Stimulated activated CD8-positive, alpha-beta memory T cell treated with anti-CD3 and anti-CD28 coated beads, Interleukin-4, amount 100 ng/mL, for 4 hours (primary cell): ENCODE measurements around the gene AMPD1.

ENCODE experiments used
- DNase-seq, 2 donors: peaks; one replicate each; pipeline ENCODE4 v3.0.0-alpha.2; 2020; ENCODE audit warnings: low read depth in 2 of 2, low spot score in 1 of 2

The AMPD1 gene

DNA sequence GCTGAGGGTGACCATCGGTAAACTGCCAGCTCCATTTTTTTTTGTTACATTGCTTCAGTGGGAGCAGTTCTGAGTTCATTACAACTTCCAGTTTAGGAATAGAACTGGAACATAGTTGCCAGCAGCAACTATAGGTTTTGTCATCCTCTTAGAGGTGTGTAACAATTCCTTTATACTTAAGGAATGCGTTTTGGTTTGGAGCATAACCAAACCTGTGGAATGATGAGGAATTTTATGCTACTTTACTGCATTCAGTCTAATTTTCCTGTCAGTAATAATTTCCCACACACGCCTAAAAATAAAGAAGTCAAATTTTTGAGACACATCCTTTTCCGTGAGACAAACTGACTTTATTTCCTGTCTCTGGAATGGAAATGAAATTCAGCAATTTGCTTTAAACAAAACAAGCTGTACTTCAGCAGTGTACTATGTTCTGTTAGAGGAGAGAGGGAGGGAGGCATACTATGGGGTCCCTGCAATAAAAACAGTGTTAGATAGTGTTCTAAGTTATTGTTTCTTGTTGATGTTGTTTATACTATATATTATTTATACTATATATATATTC is 4.8 kb upstream of the AMPD1 start:
- no peak for DNase-seq

DNA sequence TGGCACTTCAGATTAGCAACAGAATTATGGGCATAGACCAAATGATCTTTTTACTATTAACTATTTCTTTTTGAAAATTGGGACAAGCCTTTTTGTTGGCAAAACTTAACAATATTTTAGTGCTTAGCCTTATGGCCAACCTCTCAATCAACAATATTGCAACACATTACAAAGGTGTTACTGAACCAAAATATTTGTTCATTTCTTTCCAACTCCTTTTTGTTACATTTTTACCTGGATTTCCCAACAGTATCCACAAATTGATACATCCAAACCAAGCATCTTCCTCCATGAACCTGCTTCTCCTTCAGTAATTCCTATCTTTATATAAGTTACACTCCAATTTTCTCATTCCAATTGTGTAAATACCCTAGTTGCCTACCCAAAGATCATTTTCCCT is 1.5 kb upstream of the AMPD1 start:
- DNase-seq: no peak

DNA sequence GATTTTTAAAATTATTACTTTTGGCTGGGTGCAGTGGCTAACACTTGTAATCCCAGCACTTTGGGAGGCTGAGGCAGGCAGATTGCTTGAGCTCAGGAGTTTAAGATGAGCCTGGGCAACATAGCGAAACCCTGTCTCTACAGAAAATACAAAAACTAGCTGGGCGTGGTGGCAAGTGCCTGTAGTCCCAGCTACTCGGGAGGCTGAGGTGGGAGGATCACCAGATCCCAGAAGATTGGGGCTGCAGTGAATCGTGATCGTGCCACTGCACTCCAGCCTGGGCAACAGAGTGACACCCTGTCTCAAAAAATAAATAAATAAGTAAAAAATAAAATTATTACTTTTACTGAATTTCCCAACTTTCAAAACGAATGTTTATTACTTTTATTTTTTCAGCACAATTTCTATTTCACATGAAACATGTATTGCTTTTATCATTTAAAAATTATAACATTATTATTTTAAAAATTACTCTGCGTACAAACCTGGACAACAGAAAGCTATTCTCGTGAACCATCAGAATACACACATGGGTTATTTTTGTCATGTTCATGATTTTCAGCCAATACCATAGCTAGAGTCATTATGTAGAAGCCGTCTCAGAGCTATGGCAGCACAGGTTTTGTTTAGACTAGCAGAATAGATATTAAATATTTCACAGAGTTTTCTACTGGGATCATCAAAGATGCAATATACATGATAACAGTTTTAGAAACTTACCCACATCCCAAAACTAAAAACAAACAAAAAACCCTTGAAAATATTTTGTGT is 621 bp downstream of the AMPD1 start:
- no peak for DNase-seq

DNA sequence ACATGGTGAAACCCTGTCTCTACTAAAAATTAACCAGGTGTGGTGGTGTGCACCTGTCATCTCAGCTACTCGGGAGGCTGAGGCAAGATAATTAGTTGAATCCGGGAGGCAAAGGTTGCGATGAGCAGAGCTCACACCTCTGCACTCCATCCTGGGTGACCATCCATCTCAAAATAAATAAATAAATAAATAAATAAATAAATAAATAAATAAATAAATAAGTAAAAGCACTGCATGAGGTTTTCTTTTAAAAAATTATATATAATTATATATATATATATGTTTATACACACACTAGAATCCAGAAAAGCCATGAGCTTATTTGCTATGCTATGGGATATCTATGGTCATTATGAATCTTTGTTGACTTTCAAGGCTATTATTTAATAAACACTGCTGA is 2.4 kb downstream of the AMPD1 start:
- no peak for DNase-seq

DNA sequence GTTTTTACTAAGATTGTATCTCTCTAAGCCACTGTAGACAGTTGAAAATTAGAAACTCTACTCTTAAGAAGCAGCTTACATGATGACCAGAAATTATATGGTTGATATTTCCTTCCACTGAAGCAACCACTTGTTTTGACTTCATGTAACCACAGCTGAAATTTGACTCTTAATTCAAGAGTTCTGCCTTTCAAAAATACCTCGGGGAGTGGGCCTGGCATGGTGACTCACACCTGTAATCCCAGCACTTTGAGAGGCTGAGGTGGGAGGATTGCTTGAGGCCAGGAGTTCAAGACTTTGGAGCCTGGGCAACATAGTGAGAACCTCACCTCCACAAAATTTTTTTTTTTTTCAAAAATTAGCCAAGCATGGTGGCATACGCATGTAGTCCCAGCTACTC is 4.3 kb downstream of the AMPD1 start:
- DNase-seq: no peak

DNA sequence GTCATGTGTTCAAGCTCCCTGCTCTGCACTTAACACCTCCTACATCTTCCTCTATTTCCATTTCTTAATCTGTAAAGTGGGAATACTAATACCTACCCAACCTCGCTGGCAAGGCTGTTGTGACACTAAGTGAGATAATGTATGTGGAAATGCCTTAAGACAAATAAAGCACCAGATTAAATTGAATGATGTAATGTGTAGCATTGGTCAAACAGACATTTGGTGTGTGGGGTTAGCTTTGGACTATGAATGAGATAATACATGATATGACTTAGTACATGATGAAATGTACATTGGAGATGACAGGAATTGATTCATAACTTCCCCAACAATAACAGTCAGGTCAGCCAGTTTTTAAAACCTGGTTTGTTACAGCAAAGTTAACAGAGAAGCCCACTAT is 5.2 kb downstream of the AMPD1 start:
- DNase-seq: no peak

DNA sequence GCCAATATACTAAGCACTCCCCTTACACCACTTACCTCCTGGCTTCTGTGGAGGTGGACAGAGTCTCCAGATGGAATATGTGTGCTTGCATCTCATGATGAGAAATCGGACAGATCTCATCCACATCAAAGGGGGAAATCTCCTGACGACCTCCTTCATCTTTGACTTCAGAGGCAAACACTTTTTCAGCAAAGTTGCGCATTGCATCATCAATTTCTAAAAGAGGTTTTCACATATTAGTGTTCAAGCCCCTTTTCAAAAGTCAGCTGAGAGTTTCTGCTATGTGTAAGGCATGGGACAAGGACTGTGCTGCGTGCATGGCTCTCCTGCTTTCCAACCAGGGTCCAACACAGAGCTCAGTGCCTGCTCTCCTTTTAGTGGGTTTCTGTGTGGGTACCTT is 6.8 kb downstream of the AMPD1 start:
- DNase-seq: no peak

DNA sequence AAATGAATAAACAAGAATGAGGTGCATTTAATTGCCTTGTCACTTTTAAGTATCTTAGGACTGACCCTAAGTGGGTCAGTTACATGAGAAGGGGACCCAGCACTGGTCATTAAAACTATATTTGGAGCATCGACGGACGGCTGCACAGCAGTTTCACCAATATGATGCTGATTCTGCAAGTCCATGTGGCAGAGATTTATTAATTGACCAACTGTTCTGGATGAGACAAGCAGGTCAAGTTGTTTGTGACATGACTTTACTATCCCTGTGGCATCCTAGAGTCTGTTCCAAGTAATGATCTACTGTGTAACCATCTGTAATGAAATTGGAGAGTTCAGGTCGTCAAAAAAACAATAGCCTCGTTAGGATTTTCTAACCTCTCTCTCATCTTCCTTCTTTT is 9.5 kb downstream of the AMPD1 start:
- no peak for DNase-seq

DNA sequence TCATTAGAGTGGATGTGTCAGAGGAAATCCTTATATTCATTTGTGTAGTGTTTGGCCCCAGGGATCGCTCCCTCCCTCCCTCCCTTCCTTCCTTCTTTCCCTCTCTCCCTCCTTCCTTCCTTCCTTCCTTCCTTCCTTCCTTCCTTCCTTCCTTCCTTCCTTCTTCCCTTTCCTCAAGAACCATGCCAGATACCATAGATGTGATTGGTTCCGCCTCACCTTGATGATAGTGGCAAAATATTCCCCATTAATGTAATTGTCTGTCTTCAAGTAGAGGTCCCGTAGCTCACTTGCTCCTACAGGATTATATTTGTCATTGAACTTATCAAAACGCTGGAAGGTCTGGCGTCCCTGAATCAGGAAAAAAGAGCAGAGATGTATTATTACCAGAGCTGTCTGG is 17.7 kb downstream of the AMPD1 start:
- DNase-seq: no peak

DNA sequence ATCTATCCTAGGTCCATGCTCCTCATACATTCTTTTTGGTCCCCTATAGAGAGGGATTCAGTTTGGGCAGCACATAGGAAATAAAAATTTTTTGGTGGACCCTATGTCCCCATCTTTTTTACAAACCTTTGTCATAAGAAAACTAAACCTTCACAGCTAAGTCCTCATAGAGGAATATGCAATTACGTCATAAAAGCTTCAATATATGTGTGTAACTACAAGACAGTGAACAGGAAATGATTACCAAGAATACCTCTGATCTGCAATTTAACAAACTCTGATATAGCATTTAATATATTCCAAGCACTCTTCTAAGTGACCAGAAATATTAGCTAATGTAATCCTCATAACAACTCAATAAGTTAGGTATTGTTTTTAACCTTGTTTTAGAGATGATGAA is 19.2 kb downstream of the AMPD1 start:
- no peak for DNase-seq

DNA sequence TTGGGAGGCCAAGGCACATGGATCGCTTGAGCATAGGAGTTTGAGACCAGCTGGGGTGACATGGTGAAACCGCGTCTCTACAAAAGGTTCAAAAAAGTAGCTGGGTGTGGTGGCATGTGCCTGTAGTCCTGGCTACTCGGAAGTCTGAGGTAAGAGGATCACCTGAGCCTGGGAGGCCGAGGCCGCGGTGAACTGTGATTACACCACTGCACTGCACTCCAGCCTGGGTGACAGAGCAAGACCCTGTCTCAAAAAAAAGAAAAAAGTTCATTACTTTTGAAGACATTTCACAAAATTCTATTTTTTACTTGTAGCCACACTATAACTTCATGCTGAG is 23.4 kb downstream of the AMPD1 start:
- DNase-seq: no peak

DNA sequence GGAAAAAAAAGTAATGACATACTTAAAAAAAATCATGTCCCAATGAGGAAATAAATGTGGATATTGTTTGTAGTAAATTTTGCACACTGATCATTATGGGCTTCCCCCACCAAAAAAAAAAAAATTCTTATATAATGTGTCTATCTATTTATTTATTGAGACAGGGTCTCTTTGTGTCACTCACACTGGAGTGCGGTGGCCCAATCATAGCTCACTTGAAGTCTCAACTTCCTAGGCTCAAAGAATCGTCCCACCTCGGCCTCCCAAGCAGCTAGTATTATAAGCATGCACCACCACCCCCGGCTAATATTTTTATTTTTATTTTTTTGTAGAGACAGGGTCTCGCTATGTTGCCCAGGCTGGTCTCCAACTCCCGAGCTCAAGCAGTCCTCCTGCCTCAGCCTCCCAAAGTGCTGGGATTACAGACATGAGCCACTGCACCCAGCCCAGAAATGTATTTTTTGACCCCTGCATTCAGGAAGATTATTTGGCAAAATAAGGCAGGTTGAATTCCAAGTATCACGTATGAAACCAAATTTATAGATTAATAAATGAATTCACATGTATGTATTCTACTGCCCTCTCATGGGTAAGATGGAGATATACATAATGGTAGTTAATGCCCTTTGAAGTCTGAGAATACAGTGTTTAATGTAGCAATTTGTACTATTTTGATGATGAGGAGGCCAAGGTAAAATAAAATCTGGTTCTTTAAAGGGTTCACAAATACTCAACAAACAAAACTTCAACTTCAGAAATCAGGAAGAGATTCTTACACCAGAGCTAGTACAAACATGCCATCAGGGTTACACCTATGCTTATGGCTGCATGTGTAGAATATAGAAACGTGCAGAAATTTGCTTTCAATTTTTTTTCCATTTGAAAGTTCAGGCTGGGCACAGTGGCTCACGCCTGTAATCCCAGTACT is 24.1 kb downstream of the AMPD1 start:
- no peak for DNase-seq

DNA sequence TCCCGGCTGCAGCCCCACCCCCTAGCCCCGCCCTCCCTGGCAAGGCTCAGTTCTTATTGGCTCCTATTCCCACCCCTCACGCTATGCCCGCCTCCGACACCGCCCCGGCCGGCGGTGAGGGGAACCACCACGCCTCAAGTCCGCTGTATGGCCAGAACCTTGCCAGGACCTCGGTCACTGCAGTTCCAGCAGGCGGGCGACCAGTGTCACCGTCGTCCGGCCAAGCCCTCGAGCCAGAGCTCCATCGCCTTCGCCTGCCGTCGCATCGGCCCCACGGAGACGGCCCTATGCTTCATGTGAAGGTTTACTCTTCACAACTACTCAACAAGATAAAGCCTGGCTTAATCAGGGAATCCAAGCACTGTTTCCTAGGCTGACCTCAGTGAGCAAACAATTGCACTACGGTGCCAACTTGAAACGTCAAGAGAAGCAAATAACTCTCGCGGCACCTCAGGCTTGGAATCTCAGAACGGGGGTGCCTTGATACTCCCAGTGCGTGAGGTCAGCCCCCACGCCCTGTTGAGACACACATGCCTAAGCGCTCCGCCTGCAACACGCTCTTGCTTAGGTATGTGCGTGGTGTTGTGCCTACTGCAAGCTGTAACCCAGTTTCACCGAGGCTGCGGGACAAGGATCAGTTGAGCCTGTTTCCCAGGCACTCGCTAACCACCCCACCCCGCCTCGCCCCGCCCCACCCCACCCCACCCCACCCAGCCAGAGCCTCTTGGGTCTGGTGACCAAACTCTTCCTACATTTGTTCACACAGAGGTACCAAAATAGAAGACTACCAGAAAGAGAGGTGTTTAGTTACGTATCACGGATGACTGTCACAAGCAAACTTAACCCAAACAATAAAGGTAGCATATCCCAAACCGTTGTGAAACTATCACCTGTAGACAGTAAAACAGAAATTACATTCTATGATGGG is 25.0 kb downstream of the AMPD1 start:
- DNase-seq: peak; percentile 66 to 75

DNA sequence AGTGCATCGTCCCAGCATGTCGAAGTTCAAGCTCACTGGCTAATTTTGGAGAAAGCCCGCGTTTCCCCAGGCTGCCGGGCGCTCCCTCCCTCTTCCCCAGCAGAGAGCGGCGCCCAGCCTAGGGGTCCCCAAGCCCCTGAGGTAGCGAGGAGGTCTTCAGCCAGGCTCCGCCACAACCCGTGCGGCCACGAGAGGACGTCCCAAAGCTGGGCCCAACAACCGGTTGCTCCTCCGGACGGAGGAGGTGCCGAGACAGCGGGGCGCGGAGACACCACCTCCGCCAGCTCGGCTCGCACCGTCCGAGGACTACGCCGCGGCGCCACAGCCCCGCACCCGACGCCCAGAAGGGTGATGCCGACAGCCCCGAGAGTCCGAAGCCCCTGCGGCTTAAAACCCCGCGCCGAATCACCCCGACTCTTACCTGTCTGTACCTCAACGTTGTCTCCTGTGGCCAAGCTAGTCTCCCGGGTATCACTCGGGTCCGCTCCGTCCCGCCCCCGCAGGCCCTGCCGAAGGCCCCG is 25.7 kb downstream of the AMPD1 start, which contains the start of gene DENND2C:
DENND2C (minus strand) TSS at position 488 of the 521 bp plus-strand sequence. CDS start 44,065 bp downstream, outside the sequence.
- no peak for DNase-seq

DNA sequence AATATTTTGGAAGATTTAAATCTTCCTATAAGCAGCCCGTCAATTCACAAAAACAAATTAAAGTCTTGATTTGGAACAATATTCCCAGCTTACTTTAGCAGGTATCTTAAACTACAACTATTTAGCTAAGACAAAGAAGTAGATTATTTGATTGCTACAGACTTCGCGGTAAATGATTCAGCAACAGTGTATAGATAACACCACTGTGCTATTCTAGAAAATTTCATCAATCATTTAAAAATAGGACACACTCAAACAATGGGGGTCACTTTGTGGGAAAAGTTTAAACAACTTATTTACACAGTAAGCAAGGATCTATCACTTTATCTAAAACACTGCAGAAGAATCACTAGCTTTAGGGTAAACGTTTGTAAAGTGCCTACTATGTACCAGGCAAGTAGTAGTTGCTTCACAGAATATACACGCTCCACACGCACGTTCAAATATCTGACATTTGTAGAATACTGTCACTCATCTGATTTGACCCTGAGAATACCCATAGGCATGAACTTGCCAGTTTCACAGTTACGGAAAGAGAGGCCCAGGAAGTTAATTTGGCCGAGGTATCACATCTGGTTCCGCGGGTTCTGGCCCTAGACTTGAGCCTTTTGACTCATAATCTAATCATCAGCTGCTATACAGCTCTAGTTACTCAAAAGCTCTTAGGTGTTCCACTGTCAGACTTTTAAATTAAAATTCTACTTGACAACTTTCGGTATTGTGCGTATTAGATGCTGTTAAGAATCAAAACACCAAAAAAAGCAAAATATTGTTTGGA is 26.4 kb downstream of the AMPD1 start:
- DNase-seq: no peak

DNA sequence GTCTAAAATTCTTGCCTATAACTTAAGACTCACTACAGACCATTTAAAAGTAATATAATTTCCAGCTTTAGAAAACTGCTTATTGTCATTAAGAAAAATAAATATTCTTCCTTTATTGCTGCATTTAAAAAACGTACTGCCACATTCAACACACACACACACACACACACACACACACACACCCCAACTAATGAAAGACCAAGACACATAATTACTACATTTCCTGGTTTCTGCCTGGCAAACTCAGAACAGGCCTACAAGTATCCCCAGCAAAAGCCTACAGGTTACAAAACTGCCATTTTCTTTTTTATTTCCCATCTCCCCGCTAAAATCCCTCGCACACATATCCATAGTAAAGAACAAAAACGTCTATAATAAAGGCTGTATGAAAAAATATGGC is 27.0 kb downstream of the AMPD1 start:
- DNase-seq: no peak

DNA sequence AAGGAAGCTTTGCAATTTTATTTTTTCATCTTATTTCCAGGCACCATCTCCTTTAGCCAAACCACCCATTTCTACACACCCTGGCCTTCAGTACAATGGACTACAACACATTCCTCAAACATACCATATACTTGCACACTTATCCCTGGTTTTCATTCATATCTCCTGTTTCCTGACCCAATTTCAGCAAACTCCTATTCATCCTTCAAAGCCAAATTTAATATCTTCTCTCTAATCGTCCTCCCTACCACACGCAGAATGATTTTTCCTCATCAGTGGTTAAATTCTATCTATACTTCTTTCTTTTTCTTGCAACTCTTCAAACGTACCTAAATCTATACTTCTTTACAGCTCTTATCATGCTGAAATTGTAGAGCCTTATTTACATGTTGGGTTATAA is 28.4 kb downstream of the AMPD1 start:
- DNase-seq: no peak

DNA sequence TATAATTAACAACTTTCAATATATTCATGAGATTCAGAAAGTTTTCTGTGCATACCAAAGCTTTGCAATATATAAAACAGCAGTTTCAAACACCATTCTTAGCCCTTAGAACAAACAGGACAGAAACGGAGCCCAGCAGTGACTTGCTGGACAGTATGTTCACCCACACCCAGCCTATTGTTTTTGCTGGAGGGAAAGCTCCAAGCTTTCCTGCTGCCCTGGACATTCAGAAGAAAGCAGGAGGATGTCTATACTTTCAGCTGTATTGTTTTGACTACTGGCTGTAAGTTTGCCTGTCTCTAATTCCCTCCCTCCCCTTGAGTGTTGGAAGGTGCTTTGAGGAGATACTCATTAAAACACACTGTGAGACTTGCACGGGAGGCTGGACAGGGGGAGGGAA is 35.1 kb downstream of the AMPD1 start:
- no peak for DNase-seq

DNA sequence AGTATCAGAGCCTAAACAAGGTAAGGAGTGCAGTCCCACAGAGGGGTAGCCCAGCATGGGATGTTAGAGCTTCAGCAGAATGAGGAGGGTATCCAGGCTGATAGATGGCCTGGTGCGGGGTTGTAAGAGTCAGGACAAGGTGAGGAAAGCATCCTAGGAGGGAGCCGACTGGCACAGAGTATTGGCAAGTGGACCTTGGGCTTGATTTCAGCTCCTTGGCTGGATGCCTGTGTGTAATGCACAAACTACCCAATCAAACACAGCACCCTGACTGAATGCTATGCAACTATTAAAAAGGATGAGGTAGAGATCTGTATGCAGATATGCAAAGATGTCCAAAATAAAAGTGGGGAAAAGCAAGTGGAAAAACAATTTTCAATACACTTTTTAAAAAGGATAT is 43.5 kb downstream of the AMPD1 start:
- DNase-seq: no peak

DNA sequence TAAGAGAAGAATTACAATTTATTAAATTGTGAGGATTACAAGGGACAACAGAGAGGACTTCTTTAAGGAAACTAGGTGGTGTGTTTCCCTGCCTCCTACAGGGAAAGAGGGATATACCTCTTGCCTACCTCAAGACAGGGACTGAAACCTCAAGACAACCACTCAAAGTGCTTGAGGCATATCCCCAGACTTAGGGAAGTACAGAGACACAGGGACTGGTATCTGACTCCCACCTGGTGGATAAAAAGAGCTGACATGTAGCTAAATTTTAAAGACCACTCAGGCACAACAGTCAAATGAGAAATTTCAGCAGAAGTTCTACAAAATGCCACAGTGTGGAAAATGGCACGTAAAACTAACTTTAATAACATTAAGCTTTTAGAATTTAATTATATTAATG is 46.8 kb downstream of the AMPD1 start:
- DNase-seq: no peak
